HT1080 (cell line): ENCODE results near the gene SERPINE2. TPM values are rescaled to one million over a fixed set of nuclear protein-coding genes. Genes with fewer than 3 reads are reported as not detected.
"Not testable (repeated sequence)": the region's sequence is repeated elsewhere in the genome, so short reads cannot be mapped to it uniquely, and the experiment has no call there.

Experiments
- DNase-seq: peaks from one replicate; pipeline ENCODE4 v3.0.0-alpha.2; 2015; ENCODE audit warnings: low read depth
- total RNA-seq: library from RNA; depleted of rRNA; stranded (reverse); fragments of >200 nt; shearing (Covaris generic); gene quantifications from 2 replicates; pipeline ENCODE4 v1.2.3, GENCODE V29; 2014

Gene SERPINE2
- total RNA-seq, 1 experiment from 2014 or later, result 188 TPM

DNA sequence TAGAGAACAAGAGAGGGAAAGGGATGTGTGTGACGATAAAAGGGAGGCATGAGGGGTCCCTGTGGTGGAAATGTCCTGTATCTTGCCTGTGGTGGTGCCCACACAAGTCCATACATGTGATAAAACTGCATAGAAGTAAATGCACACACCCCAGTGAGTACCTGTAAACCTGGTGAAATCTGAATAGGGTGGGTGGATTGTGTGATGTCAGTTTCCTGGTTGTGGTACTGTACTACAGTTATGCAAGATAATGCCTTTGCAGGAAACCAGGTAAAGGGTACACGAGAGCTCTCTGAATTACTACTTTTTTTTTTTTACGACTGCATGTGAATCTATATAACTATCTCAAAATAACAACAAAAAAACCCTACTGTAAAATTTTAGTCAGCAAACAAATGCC, 22.1 kb downstream of the SERPINE2 start:
- DNase-seq, result no peak

DNA sequence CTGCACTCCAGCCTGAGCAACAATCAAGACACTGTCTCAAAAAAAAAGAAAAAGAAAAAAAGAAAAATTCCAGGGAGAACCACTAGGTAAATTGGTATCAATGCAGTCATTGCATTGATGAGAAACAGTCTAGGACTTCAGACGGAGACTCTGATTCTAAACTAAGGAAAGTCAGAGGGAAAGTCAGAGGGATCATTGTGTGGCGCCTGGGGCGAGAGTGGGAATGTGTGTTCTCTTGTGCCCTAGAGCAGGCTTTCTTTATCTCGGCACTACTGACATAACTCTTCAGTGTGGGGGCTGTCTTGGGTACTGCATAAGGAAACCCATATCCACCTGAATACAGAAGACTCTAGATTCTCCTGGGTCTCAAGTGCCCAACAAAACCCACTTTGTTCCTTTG, 24.8 kb downstream of the SERPINE2 start:
- no peak for DNase-seq

DNA sequence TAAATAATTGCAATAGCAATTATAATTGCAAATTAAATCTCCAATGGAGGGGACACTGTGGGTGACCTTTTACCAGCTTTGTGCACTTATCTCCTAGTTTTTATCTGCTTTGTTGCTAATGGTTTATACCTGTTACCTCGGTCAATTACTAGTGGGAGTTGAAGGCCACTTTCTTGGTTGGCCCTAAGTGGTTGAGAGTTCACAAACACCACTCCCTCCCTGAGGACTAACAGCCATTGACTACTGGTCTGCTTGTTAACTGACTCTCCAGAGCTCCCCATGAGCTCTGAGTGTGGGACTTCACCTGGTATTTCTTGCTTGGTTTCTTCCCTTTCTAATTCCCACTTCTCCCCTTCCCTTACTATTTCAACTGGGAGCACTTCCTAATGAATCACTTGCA, 27.2 kb downstream of the SERPINE2 start:
- DNase-seq, result no peak

DNA sequence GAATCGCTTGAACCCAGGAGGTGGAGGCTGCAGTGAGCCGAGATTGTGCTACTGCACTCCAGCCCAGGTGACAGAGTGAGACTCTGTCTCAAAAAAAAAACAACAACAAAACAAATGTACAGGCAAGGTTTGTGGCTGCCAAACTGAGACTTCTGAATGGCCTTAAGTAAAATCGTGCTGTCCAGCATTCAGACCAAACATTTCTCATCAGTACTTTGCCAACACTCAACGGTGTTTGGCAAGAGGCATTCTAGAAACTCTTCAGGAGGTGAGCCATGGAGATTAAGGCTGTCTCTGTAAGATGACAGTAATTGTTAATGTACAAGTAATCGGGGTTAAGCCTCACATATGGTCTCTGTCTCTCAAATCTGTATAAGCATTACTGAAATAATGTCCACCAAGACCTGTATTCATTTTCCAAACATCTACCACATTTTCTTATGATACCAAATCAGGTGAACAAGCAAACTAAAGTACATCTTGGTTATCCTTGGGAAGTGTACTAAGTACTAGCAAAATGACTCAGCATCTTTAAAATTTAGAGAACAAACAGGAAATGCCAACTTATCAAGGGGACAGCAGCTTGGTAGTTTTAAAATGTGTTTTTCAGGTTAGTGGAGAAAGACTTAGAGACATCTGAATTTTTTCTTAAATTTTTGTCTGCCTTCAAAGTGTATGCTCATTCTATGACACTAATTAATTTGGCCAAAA, 29.3 kb downstream of the SERPINE2 start:
- DNase-seq, result peak; percentile 14

DNA sequence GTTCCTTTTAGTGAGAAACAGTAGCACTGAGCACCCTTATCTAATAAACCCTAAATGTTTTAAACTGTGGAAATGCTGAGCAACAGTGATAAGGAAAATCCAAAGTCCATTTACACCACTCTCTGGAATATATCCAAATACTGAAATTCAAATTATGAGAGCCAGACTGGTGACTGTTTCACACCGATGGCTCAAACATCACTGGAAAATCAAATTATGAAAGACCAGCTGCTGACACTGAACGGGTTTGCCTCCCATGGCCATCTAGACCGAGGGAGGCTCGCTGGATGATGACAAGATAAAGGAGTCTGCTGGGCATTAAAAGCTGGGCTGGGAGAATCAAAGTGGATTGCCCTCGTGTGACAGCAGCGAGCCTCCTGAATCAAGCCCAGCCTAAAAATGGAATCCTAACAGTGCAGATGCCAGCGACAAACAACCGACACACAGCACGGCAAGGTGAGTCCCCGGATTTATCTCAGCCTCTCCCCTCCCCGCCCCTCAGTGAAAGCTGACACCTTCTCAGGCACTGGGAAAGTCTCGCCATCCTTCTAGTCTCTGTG, 30.3 kb downstream of the SERPINE2 start:
- no peak for DNase-seq

DNA sequence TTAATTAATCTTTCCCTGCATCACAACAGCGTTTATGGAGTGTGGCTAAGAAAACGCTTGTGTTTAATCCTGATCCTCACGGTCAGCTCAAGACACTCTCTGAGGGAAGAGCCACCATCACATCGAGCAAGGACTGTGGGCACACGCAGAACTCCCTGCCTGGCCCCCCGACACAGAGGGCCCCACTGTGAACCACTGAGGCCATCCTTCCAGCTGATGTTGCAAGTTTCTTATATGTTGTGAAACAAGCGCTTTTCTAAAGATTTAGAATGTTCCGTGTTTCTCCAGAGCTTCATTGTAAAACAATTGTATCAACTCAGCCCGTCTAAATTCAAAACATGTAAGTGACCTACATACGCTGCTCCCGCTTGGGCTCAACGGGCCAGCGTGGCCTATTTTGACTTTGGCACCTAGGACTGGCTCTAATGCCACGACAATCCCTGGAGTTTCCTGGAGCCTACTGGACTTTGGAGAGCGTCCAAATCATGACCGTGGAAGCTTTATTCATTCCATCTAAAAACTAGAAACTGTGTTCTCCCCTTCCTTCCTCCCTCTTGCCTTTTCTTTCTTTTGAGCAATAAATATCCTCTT, 34.9 kb downstream of the SERPINE2 start:
- DNase-seq, result no peak

DNA sequence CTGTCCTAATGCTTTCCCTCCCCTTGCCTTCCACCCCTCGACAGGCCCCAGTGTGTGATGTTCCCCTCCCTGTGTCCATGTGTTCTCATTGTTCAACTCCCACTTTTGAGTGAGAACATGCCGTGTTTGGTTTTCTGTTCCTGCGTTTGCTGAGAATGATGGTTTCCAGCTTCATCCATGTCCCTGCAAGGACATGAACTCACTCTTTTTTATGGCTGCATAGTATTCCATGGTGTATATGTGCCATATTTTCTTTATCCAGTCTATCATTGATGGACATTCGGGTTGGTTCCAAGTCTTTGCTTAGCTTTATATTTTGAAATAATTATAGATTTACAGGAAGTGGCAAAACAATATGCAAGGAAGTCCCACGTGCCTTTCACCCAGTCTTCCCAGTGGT, 38.4 kb downstream of the SERPINE2 start:
- not testable (repeated sequence) for DNase-seq

DNA sequence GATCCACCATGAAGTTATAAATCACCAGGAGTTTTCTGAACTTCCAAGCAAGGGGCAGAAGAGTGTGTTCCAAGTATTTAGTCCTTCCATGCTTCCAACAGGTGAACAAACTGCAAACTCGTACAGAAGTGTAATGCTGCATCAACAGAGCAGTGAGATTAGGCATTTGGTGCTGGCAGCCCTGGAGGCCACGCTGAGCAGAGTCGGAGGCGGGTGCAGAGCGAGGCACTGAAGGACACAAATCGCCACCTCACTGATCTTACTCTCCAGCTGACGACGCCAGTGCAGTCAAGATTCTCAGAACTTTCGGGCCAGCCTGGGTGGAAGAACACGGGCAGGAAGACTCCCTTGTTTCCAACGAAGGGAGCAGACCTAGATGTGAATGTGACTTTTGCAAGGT, 39.2 kb downstream of the SERPINE2 start:
- no peak for DNase-seq

DNA sequence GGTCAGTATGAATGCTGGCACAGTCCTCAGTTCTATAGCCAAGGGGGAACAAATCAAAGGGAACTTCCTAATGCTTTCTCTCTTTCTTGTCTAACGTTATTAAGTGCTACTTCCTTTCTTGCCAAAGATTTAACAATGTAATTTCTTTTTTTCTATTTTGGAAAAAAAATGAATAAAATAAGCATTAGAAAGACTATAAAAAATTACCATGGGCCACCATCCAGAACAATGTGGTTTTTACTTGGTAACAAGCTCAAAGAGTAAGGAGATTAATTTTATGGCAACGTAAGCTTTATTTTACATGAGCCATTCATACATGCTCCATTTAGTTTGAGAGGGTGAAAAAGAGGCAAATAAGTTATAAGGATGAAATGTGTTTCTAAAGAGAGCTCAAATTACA, 40.1 kb downstream of the SERPINE2 start:
- DNase-seq, result no peak

DNA sequence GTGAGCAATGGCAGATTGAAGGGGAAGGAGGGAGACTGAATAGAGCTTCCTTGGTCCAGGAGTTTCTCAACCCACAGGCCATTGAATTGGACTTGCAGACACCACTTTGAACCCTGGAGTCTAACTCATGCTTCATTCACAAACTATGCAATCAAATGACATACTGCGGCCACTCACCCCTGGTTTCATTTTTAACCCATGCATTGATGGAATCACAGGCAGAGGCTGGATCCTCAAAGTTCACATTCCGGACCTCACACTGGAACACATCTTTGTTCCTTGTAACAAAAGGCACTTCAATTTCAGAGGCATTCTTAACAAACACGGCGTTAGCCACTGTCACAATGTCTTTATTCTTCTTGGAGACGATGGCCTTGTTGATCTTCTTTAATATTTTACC, 41.1 kb downstream of the SERPINE2 start:
- no peak for DNase-seq

DNA sequence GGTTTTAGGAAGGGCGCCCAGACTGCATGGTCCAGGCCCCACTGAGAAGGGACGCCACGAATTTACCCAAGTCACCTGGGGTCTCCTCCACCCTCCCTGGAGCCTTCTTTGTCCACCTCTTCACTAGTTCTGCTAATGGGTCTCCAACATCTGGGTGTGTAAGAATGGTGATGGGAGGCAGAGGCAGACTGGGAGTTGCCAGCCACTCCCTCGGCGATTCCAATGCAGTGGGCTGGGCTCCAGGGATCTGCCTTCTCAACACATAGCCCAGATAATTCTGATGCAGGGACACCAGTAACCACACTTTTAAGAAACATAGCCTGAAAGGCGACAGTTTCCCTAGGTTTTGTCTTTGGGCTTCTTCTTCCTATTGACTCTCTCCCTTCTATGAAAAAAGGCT, 42.7 kb downstream of the SERPINE2 start:
- DNase-seq, result no peak

DNA sequence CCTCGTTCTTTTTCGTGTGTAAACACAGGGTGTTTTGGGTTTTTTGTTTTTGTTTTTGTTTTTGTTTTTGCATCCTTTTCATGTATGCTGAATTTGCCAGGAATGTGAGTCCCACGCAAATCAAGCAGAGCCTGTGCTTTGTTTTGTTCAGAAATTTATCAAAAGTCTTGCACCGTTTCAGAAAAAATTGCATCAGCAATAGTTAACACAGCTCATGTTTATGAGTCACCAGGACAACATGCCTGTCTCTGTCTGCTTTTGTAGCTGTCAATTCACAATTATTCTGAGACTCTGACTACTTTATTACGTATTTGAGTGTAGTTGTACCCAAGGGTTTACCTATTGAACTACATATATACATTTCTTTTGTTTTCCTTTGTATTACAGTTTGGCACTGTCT, 43.5 kb downstream of the SERPINE2 start:
- DNase-seq, result peak; percentile 33

DNA sequence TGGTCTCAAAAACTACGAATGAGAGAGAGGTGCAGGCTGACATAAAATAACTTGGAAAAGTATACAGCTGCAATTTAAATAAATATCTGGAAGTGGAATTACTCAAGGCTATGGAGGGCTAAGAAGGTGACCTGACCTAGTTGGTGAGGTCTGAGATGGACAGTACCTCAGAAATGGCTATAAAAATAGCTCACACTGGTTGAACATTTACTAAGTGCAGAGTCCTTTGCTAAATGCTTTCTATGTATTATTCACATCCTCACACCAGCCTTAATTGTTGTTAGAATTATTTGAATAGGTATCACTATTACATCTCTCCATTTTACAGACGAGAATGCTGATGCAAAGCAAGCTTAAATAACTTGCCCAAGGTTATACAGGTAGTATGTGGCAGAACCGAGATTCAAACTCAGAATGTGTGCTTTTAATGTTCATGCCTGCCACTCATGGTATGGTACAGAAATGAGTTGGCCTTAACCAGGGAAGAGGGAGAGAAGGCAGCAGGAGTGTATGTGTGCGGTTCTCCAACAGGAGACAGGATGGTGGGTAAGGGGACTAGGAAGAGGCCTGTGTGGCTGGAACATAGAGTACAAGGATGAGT, 44.4 kb downstream of the SERPINE2 start:
- no peak for DNase-seq

DNA sequence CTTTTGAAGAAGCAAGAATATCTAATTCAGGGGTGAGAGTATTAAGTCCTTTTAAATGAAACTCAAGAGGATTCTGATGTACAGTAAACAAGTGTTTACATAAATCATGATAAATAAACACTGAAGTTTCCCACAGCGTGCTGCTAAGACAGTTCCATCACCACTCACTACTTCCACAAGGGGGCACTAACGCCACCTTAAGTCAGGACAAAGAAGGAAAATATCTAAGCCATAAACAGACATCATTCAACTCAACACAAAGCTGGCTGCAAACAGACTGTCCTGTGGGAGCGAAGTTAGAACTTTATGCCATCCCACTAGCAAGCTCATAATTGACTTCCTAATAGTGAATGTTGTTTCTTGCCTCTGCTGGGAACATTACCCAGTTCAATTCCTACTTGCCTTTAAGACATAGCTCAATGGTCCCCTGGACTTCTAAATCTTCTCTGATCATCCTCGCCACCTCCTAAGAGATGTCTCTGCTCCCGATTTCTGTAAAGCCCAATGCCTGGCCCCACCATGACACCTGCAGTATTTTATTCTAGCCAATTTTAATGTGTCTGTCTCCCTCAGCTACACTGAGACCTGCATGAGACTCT, 45.4 kb downstream of the SERPINE2 start:
- DNase-seq, result peak; percentile 58

DNA sequence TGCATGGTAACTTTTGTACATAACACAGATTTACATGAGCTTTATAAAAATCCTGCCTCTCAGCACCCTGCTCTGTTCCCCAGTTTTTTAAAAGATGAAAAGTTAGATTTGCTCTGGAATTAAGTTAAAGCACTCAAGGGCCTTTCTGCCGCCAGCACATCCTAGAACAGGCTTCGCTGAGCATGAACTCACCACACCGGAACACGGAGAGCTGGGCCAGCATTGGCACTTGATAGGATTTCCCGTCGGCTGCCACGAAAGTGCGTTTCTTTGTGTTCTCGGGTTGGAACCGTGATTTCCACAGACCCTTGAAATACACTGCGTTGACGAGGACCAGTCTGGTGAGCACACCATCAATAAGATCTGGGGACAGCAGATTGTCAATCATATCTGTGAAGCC, 47.5 kb downstream of the SERPINE2 start:
- no peak for DNase-seq

DNA sequence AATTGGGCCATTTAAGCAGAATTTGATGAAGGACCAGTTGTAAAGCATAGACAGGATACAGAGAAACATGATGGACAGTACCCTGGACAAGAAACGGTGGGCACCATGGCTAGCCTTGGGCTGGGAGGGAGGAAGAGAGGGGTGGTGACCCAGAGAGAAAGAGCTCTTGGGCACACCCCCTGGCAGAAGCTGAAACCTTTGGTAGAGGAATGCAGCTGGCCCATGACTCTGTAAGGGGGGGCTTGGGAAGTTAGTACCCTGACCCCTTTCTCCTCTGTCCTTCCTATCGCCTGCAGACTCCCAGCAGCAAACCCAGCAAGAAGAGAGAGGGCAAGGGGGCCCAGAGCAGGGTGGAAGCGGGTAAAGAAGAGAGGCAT, 49.2 kb downstream of the SERPINE2 start:
- no peak for DNase-seq

DNA sequence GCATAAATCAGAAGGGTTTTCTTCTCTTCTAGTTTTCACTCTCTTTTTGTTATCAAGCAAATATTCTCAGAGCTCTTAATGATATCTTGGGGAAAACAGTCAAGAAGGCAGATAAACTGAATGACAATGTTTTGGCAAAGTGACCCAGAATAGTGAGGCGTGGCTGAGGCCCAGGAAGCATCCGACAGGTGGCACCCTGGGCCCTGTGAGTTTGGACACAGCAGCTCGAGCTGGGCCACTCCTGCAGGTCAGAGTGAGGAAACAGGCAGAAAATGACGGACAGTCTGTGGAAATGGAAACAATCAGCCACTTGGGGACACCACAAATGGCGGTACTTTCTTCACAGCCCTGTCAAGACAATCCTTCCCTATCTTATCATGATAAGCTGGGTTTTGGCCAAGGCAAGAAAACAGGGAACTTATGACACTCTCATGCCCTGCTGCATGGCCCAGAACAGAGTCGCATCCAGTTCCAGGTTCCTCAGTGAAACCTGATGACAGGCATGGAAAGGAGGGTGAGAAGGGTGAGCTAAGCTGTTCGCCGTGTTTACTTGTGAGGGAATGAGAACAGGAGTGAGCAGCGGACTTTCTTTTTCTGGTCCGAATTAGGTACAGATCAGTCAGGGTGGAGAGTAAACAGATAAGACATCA, 49.8 kb downstream of the SERPINE2 start:
- DNase-seq, result no peak

DNA sequence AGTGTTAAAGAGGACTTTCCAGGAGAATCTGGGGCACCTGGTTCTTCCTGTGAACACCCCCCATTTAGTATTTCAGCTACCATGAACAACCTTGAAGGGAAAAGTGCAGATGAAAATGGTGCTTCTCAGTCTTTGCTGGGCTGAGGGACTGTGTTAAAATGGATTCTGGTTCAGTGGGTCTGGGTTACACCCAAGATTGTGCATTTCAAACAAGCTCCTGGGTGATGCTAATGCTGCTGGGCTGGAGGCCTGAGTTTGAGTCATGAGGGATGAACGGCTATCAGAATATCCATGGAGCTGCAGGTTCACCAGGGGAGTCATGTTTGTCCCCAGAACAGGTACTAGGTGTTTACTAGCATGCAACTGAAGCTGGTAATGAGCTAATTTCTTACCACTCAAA, 57.8 kb downstream of the SERPINE2 start:
- DNase-seq, result no peak

DNA sequence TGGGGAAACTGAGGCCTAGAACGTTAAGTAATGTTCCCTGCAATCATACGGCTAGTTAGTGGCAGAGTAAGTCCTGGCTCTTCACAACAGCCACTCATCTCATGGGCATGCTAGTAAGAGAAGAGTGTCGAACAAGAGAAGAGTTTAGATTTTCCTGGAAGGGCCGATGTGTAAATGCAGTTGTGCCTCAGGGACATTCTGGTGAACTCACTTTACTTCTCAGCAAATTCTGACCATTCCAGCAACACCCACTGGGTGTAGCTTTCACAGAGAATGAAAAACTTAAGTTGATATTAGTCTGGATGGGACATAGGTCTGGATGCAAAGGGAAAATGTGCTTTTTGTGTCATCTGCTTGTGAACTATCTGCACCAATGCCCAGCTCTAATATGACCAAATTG, 58.3 kb downstream of the SERPINE2 start:
- DNase-seq, result no peak

DNA sequence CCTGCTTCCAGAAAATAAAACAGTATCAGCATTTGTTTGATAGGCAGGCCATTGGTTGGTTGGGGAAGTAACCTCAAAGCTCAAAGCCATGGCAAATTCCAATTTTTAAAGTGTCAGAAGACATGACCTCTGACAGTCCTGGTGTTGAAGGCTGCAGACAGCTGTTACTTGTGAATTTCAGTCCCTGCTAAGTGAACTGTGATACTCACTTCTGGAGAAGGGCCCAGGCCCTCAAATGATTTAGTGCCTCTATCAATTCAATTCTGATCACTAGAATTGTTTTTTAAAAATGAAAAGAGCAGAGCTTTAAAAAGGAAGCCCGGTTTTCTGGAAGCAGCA, 58.7 kb downstream of the SERPINE2 start:
- no peak for DNase-seq

DNA sequence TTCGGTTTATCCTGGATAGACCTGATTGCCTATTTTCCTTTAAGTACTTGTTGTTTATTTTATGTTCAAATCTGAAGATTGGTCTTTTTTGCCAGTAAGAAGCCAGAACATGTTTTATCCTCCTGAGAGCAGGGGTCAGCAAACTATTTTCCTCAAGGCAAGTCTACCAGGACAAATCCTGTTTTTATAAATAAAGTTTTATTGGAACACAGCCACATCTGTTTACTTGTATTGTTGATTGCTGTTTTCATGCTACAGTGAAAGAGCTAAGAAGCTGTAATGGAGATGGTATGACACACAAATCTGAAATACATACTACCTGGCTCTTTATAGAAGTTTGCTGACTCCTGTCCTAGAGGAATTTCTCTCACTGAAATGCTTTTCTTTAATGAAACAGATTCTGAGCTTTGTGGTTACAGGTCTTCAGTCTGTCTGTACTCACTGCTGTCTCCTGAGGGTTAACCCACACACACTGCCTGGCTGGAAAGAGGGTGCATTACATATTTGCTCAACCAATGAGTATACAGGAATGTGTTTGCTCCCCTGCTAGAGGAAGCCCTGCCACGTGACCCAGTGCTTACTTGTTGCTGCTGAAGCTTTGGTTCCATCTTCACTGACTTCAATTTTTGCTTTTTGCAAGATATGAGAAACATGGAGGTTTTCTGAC, 59.2 kb downstream of the SERPINE2 start:
- no peak for DNase-seq
